Stimulated activated CD8-positive, alpha-beta memory T cell treated with anti-CD3 and anti-CD28 coated beads, Interleukin-15, amount 100 ng/mL, for 48 hours (primary cell): Measurements from ENCODE around the gene CDK2.
"Not testable (repeated sequence)": the region's sequence is repeated elsewhere in the genome, so short reads cannot be mapped to it uniquely, and the experiment has no call there.

ENCODE experiments used
- DNase-seq, 2 donors: peaks; one replicate each; pipeline ENCODE4 v3.0.0-alpha.2; 2020; ENCODE audit warnings: low read depth in 2 of 2

The CDK2 gene

GRCh38 chr12:55979069-55979468, 12.4 kb downstream of the CDK2 start:
- no peak for DNase-seq

GRCh38 chr12:55981882-55982281, 15.3 kb downstream of the CDK2 start:
- DNase-seq = not testable (repeated sequence)

GRCh38 chr12:55982319-55982936, 15.8 kb downstream of the CDK2 start:
- DNase-seq = no peak

GRCh38 chr12:55983232-55983842, 16.7 kb downstream of the CDK2 start:
- DNase-seq = no peak

GRCh38 chr12:55984861-55985260, 18.2 kb downstream of the CDK2 start:
- DNase-seq = no peak

GRCh38 chr12:55985341-55985740, 18.7 kb downstream of the CDK2 start:
- DNase-seq = no peak

GRCh38 chr12:55985976-55986375, 19.3 kb downstream of the CDK2 start:
- DNase-seq = not testable (repeated sequence)

GRCh38 chr12:55991110-55991509, 24.5 kb downstream of the CDK2 start:
- DNase-seq = no peak

GRCh38 chr12:55993230-55993853, 26.7 kb downstream of the CDK2 start:
- DNase-seq = no peak

GRCh38 chr12:55995366-55995765, 28.7 kb downstream of the CDK2 start:
- DNase-seq = no peak

GRCh38 chr12:55996201-55996714, 29.6 kb downstream of the CDK2 start:
- peak; percentile 21 to 36 for DNase-seq

GRCh38 chr12:55996715-55997534, 30.3 kb downstream of the CDK2 start, which contains the start of gene SUOX:
SUOX (plus strand) TSS chr12:55997276; CDS start chr12:56002222, 4,946 bp downstream.
- peak in 1 of 2 donors; percentile 28 for DNase-seq

GRCh38 chr12:55997535-55997859, 30.9 kb downstream of the CDK2 start:
- no peak for DNase-seq

- DNase-seq = not testable (repeated sequence)
These were observed 32.9 kb downstream of the CDK2 start for GRCh38 chr12:55999522-55999921.

GRCh38 chr12:55999999-56000540, 33.4 kb downstream of the CDK2 start:
- not testable (repeated sequence) for DNase-seq

GRCh38 chr12:56001487-56002100, 35.0 kb downstream of the CDK2 start:
- no peak for DNase-seq

- not testable (repeated sequence) for DNase-seq
These were observed 36.7 kb downstream of the CDK2 start for GRCh38 chr12:56003376-56003775.

- no peak for DNase-seq
These were observed 37.6 kb downstream of the CDK2 start for GRCh38 chr12:56004211-56004610.

GRCh38 chr12:56007564-56008559, 41.2 kb downstream of the CDK2 start:
- DNase-seq = peak; percentile 38

- DNase-seq = no peak
These were observed 43.5 kb downstream of the CDK2 start for GRCh38 chr12:56010111-56010570.
